ENCODE results near the gene ACP7. TPM values are rescaled to one million over a fixed set of nuclear protein-coding genes. Genes with fewer than 3 reads are reported as not detected.

The ACP7 gene
- total and polyA plus RNA-seq, 2 of the 8 experiments (the other 6 are each of a cell fraction or from before 2014, with no cell fraction given) = 0.27 to 0.50 TPM

DNA sequence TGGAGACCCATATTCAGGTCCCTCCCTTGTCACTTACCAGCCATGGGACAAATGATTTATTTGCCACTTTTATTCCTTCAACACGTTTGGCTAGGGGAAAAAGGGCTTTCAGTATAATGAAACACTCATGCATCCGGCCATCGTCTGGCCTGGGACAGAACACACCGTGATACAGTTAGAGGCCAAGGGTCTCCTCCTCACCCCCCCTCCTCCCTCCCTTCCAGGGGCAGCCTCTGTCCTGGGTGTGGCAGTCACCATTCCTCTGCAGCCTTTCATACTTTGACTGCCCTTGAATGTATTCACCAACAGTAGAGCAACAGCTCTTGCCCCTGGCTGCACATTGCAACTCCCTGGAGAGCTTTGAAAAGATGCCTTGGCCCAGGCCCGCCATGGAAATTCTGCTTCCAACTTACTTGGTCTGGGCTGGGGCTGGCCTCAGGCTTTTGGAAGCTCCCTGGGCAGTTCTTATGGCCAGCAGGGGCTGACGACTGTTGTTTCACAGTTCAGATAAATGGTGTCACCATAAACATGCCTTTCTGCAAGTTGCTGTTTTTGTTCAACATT lies 44.4 kb downstream of the ACP7 start:
- no peaks in the 10 kb centered on the region; the same call in 1 of the 2 replicates for H3K23me2 ChIP-seq (ENCODE audit: low read depth, low read length)
- FAIRE-seq = no peak
- no peak overlapping the region; the same call in 1 of the 2 replicates for H2BK12ac ChIP-seq (ENCODE audit: low read depth, low read length)
- DNase-seq (ENCODE audit: low read depth in 1 of 2, low spot score in 2 of 2) = no peak
- 89% methylated on average over 6 of the region's 6 CpGs; no CpG with 5 or more reads in 1 of the 2 experiments for WGBS, 2 experiments (ENCODE audit: extremely low coverage in 1 of 2, insufficient coverage in 1 of 2, insufficient read length in 1 of 2, insufficient replicate concordance in 2 of 2, low coverage in 1 of 2, low lambda C conversion rate in 2 of 2, missing lambda C conversion rate in 1 of 2)
- H2BK20ac ChIP-seq (ENCODE audit: low read length) = no peak overlapping the region
- no peak overlapping the region for H2AFZ ChIP-seq (ENCODE audit: low read length)
- H4K20me1 ChIP-seq (replicated peaks in 1 of 2; ENCODE audit: control insufficient read depth in 1 of 2, insufficient read depth in 2 of 2, low read length in 2 of 2) = peaks cover 12 to 43% of the 10 kb centered on the region in 2 experiments
- peaks cover 0 to 35% (median 19%) of the 10 kb centered on the region in 4 experiments; a peak in 6 of 7 replicates for H3K4me1 ChIP-seq (replicated peaks in 1 of 4; ENCODE audit: control insufficient read depth in 3 of 4, insufficient read depth in 4 of 4, low read length in 3 of 4)
- TF ChIP-seq HDAC2 (IDR thresholded peaks at IDR 0.05; ENCODE audit: borderline replicate concordance in 1 of 2, low read depth in 2 of 2, low read length in 2 of 2) (no peak), GABPA (IDR thresholded peaks at IDR 0.05; ENCODE audit: borderline replicate concordance, insufficient read depth, low read length) (no peak), RBBP5 (IDR thresholded peaks at IDR 0.05; ENCODE audit: borderline replicate concordance, low read depth, low read length) (no peak), POLR2A (IDR thresholded peaks at IDR 0.05; ENCODE audit: control extremely low read depth in 1 of 2, low read depth in 2 of 2, low read length in 2 of 2) (no peak), TCF12 (IDR thresholded peaks at IDR 0.05; ENCODE audit: low read depth, low read length) (no peak), KDM5A (IDR thresholded peaks at IDR 0.05; ENCODE audit: low read length) (no peak), SP2 (IDR thresholded peaks at IDR 0.05; ENCODE audit: low read length) (no peak), TAF7 (optimal IDR thresholded peaks at IDR 0.05; ENCODE audit: borderline replicate concordance, low read depth, low read length) (no peak), CHD1 (IDR thresholded peaks at IDR 0.05; ENCODE audit: low read depth, low read length) (no peak)
- no peak overlapping the region for H3K9ac ChIP-seq (replicated peaks in 1 of 4; ENCODE audit: extremely low read depth in 1 of 4, low read depth in 3 of 4, low read length in 3 of 4)
- H4K91ac ChIP-seq (replicated peaks; ENCODE audit: insufficient read length, low read length) = no peak overlapping the region
- no peak overlapping the region for H3K4ac ChIP-seq (replicated peaks; ENCODE audit: insufficient read length, low read depth, low read length)
- H4K8ac ChIP-seq (ENCODE audit: extremely low read depth, insufficient read depth, low read length) = no peak overlapping the region
- no peak overlapping the region for H3K27ac ChIP-seq (ENCODE audit: low read depth, low read length)
- no peak overlapping the region for H3K56ac ChIP-seq (replicated peaks; ENCODE audit: insufficient read length, low read depth, low read length)
- no peaks in the 10 kb centered on the region for H3K9me3 ChIP-seq (ENCODE audit: insufficient read depth in 2 of 2, low read depth in 1 of 2, low read length in 1 of 2)
- no peak overlapping the region for H2BK120ac ChIP-seq (replicated peaks; ENCODE audit: low read depth, low read length)
- peaks cover 18 to 75% of the 10 kb centered on the region in 2 experiments for H3K79me2 ChIP-seq (ENCODE audit: control insufficient read depth in 1 of 2, insufficient read depth in 2 of 2, low read length in 2 of 2)
- H3K18ac ChIP-seq (ENCODE audit: extremely low read depth, low read length) = no peak overlapping the region
- H3K23ac ChIP-seq (ENCODE audit: insufficient read length) = no peak overlapping the region
- no peak overlapping the region for H3K14ac ChIP-seq (ENCODE audit: insufficient read length)
- H3K36me3 ChIP-seq (ENCODE audit: control insufficient read depth in 2 of 4, insufficient read depth in 4 of 4, low read length in 3 of 4) = no peaks in the 10 kb centered on the region
- H3K4me2 ChIP-seq (ENCODE audit: insufficient read depth in 1 of 2, low read depth in 2 of 2, low read length in 2 of 2) = no peak overlapping the region
- H2BK15ac ChIP-seq (ENCODE audit: low read length) = no peak overlapping the region
- H3K79me1 ChIP-seq (ENCODE audit: low read depth, low read length) = peaks cover 28% of the 10 kb centered on the region
- H4K5ac ChIP-seq (ENCODE audit: insufficient read length, low read depth, low read length) = no peak overlapping the region
- ChIA-PET CTCF (ENCODE audit: partially characterized antibody) (interaction anchor here (0.8 to 1.5 kb wide), 4 partner anchors 16 to 57 kb away, joined by 3 to 5 read pairs (median 4); no protein-coding TSS in a partner anchor), POLR2A (ENCODE audit: partially characterized antibody) (interaction anchor here (1.1 to 2.2 kb wide), 6 partner anchors 8 to 84 kb away, joined by 3 to 7 read pairs (median 4); no protein-coding TSS in a partner anchor)
- no peak overlapping the region for H2BK5ac ChIP-seq (ENCODE audit: low read depth, low read length)
- H3K27me3 ChIP-seq (replicated peaks in 1 of 4; ENCODE audit: control insufficient read depth in 3 of 4, extremely low read depth in 1 of 4, insufficient read depth in 3 of 4, low read length in 3 of 4) = no peaks in the 10 kb centered on the region
- no peak overlapping the region for H2AK5ac ChIP-seq (ENCODE audit: low read depth, low read length)
- H3K4me3 ChIP-seq (ENCODE audit: extremely low read depth in 1 of 4, insufficient read depth in 2 of 4, low read depth in 3 of 4, low read length in 4 of 4) = no peak overlapping the region
